ENCODE results near the gene SPTLC3.

DNA sequence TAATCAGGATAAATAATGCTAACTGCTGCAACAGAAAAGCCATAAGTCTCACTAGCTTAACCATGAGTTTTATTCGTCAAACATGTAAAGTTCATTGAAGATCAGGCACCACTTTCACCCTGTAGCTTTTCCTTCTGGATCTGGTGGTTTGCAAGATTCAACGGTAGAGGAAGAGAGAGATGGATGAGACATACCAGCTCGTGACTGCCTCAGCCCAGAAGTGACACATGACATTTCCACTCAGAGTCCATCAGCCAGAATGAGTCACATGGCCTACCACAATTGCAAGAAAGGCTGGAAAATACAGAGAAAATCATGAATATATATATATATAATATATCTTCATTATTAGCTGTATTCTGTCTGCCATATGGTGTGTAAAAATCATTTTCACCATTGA, 29.0 kb downstream of the SPTLC3 start:
- no peak for TF ChIP-seq EZH2phosphoT487 (IDR thresholded peaks at IDR 0.05; ENCODE audit: low read depth)
- TF ChIP-seq, protein P1, sequence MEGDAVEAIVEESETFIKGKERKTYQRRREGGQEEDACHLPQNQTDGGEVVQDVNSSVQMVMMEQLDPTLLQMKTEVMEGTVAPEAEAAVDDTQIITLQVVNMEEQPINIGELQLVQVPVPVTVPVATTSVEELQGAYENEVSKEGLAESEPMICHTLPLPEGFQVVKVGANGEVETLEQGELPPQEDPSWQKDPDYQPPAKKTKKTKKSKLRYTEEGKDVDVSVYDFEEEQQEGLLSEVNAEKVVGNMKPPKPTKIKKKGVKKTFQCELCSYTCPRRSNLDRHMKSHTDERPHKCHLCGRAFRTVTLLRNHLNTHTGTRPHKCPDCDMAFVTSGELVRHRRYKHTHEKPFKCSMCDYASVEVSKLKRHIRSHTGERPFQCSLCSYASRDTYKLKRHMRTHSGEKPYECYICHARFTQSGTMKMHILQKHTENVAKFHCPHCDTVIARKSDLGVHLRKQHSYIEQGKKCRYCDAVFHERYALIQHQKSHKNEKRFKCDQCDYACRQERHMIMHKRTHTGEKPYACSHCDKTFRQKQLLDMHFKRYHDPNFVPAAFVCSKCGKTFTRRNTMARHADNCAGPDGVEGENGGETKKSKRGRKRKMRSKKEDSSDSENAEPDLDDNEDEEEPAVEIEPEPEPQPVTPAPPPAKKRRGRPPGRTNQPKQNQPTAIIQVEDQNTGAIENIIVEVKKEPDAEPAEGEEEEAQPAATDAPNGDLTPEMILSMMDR (IDR thresholded peaks at IDR 0.05; ENCODE audit: low read depth, low read length), result no peak

All from OCI-LY3 (cell line).